ENCODE results near the gene GLT8D2. TPM values are rescaled to one million over a fixed set of nuclear protein-coding genes. Genes with fewer than 3 reads are reported as not detected.

GLT8D2 gene, protein sequence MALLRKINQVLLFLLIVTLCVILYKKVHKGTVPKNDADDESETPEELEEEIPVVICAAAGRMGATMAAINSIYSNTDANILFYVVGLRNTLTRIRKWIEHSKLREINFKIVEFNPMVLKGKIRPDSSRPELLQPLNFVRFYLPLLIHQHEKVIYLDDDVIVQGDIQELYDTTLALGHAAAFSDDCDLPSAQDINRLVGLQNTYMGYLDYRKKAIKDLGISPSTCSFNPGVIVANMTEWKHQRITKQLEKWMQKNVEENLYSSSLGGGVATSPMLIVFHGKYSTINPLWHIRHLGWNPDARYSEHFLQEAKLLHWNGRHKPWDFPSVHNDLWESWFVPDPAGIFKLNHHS
- not detected for total RNA-seq

DNA sequence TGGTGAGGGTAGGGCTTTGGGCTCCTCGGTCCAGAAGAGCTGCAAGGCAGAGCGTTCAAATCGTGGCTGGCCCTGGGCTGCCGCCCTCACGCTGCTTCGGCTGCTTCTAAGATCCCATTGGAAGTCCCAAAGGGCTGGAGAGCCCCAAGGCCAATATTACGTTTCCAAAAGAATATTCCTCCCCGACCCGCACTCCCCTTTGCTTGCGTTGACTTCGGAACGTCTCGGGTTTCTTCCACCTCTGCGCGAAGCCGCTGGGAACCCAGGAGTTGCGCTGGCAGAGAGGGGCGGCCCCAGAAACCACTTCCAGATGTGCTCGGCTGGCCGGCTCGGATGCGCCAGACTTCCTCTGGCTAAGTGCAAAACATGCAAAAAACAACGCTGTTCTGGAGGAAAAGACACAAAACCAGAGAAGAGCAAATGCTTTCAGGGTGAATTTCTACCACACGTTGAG lies at the start of gene GLT8D2:
Gene GLT8D2, minus strand, starts transcription at position 285 of the 454 bp plus-strand sequence. CDS start 30,539 bp downstream, outside the sequence.
- intact Hi-C loops (cut with micrococcal nuclease), result no loop called here
- TF ChIP-seq, protein P1, sequence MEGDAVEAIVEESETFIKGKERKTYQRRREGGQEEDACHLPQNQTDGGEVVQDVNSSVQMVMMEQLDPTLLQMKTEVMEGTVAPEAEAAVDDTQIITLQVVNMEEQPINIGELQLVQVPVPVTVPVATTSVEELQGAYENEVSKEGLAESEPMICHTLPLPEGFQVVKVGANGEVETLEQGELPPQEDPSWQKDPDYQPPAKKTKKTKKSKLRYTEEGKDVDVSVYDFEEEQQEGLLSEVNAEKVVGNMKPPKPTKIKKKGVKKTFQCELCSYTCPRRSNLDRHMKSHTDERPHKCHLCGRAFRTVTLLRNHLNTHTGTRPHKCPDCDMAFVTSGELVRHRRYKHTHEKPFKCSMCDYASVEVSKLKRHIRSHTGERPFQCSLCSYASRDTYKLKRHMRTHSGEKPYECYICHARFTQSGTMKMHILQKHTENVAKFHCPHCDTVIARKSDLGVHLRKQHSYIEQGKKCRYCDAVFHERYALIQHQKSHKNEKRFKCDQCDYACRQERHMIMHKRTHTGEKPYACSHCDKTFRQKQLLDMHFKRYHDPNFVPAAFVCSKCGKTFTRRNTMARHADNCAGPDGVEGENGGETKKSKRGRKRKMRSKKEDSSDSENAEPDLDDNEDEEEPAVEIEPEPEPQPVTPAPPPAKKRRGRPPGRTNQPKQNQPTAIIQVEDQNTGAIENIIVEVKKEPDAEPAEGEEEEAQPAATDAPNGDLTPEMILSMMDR (IDR thresholded peaks at IDR 0.05), result no peak
- Mint-ChIP-seq H3K4me3 (no peak within 1 kb of the TSS), H3K4me1 (ENCODE audit: low read depth) (peaks cover 7% of the 10 kb centered on the region), H3K36me3 (ENCODE audit: low read depth) (no peaks in the 10 kb centered on the region), H3K27ac (no peak within 1 kb of the TSS), H3K9me3 (no peaks in the 10 kb centered on the region), H3K27me3 (peaks cover 29% of the 10 kb centered on the region)
- DNase-seq, result peak; percentile 8
- CTCF ChIA-PET, result interaction anchor here (0.5 to 1.2 kb wide), 2 partner anchors 59 to 60 kb away, joined by 3 read pairs; no protein-coding TSS in a partner anchor
- POLR2A ChIA-PET, result no interaction called here
- no peak for ATAC-seq

DNA sequence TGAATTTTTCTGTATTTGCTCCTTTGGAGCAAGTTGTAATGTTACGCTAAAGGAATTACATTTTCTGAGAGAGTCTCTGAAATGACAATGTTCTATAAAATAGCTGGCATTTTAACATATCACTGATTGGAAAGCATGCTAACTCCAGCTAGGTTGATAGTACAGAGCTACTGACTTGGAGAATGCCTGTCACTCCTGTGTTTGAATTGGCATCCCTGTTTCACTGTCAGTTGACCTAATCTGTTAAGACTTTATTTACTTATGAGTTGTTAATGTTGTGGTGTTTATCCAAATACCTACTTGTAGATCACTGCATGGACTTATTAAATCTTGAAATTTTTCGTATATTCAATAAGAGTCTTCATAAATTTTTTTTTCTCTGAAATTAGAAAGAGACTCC lies 48.0 kb upstream of the GLT8D2 start:
- H3K9me3 Mint-ChIP-seq, result no peaks in the 10 kb centered on the region
- intact Hi-C loops (cut with micrococcal nuclease), result no loop called here
- ChIA-PET POLR2A (no interaction called here), CTCF (interaction anchor here (0.8 to 4.6 kb wide), 6 partner anchors 10 to 40 kb away, joined by 3 to 38 read pairs (median 6); no protein-coding TSS in a partner anchor)
- H3K27ac Mint-ChIP-seq, result no peak overlapping the region
- DNase-seq, result no peak
- H3K4me1 Mint-ChIP-seq (ENCODE audit: low read depth), result peaks cover 2% of the 10 kb centered on the region
- peaks cover 10% of the 10 kb centered on the region for H3K36me3 Mint-ChIP-seq (ENCODE audit: low read depth)
- H3K4me3 Mint-ChIP-seq, result no peak overlapping the region
- ATAC-seq, result no peak
- no peaks in the 10 kb centered on the region for H3K27me3 Mint-ChIP-seq
- TF ChIP-seq, protein P1 (IDR thresholded peaks at IDR 0.05), result no peak

GRCh38 chr12:104095289-104095688 lies 45.3 kb upstream of the GLT8D2 start:
- intact Hi-C loops (cut with micrococcal nuclease), result no loop called here
- Mint-ChIP-seq H3K27ac (no peak overlapping the region), H3K4me1 (ENCODE audit: low read depth) (peaks cover 2% of the 10 kb centered on the region), H3K4me3 (no peak overlapping the region), H3K9me3 (no peaks in the 10 kb centered on the region), H3K27me3 (no peaks in the 10 kb centered on the region), H3K36me3 (ENCODE audit: low read depth) (peaks cover 10% of the 10 kb centered on the region)
- DNase-seq (no peak), ATAC-seq (no peak)
- ChIA-PET CTCF (interaction anchor here (1.2 kb wide), 1 partner anchor 13 kb away, joined by 8 read pairs; no protein-coding TSS in a partner anchor), POLR2A (no interaction called here)
- TF ChIP-seq, protein P1 (IDR thresholded peaks at IDR 0.05), result no peak

DNA sequence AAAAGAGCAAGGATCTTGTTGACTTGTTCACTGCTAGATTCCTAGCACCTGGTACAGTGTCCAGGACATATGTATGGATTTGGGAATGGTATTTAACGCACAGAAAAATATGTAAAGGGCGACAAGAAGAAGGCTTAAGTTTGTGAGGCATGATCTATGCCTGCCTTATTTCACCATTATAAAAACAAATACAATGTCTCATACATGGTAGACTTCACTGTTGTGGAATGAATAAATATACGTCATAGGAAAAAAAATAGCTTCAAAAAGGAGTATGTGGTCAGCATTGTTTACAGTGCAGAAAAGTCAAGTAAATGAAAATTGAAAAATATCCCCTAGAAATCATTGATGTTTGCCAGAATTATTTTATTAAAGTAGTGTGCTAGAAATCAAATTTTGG lies 44.3 kb upstream of the GLT8D2 start:
- ChIA-PET POLR2A (no interaction called here), CTCF (no interaction called here)
- peaks cover 2% of the 10 kb centered on the region for H3K4me1 Mint-ChIP-seq (ENCODE audit: low read depth)
- no peak for DNase-seq
- intact Hi-C loops (cut with micrococcal nuclease), result no loop called here
- H3K4me3 Mint-ChIP-seq, result no peak overlapping the region
- H3K27me3 Mint-ChIP-seq, result no peaks in the 10 kb centered on the region
- H3K9me3 Mint-ChIP-seq, result no peaks in the 10 kb centered on the region
- no peak for ATAC-seq
- peaks cover 14% of the 10 kb centered on the region for H3K36me3 Mint-ChIP-seq (ENCODE audit: low read depth)
- TF ChIP-seq, protein P1 (IDR thresholded peaks at IDR 0.05), result no peak
- H3K27ac Mint-ChIP-seq, result no peak overlapping the region

DNA sequence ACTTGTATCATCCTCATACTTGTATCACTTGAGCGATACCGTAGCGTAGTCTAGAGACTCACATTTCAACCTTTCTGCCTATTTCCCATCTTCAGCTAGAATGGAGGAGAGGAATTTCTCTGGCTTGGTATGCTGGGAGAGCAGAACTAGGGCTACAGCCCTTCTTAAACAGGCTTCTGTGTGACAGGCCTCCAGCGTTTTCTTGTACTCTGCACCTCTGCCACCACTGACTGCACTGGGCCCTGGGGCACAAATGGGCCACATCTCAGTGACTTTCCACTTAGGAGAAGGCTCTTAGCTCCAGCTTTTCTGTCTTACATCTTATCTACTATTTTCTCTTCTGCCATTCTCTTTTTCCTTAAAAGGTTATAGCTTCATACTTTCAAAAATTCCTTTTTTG lies 41.1 kb upstream of the GLT8D2 start:
- intact Hi-C loops (cut with micrococcal nuclease), result no loop called here
- Mint-ChIP-seq H3K36me3 (ENCODE audit: low read depth) (peaks cover 15% of the 10 kb centered on the region), H3K4me1 (ENCODE audit: low read depth) (peaks cover 2% of the 10 kb centered on the region), H3K4me3 (no peak overlapping the region), H3K27ac (no peak overlapping the region), H3K9me3 (no peaks in the 10 kb centered on the region), H3K27me3 (no peaks in the 10 kb centered on the region)
- POLR2A ChIA-PET, result interaction anchor here (1.2 kb wide), 1 partner anchor 21 kb away, joined by 4 read pairs; no protein-coding TSS in a partner anchor
- DNase-seq (no peak), ATAC-seq (no peak)
- CTCF ChIA-PET, result interaction anchor here (0.7 to 3.8 kb wide), 3 partner anchors 18 to 26 kb away, joined by 3 to 18 read pairs (median 4); no protein-coding TSS in a partner anchor
- TF ChIP-seq, protein P1 (IDR thresholded peaks at IDR 0.05), result no peak
